T-helper 2 cell treated with Interferon-gamma antibody and Interleukin-4, amounts not matched to agents 100 ng/mL and 5 ng/mL, for 36 hours (primary cell): ENCODE results near the gene GTPBP4. TPM values are rescaled to one million over a fixed set of nuclear protein-coding genes. Genes with fewer than 3 reads are reported as not detected.
"Not testable (repeated sequence)": the region's sequence is repeated elsewhere in the genome, so short reads cannot be mapped to it uniquely, and the experiment has no call there.

ENCODE experiments used
- intact Hi-C: fragments of 100-400 bp; cut with micrococcal nuclease; formaldehyde crosslinking; loops from one replicate; pipeline ENCODE4 v1.15.1; 2023
- total RNA-seq: library from RNA; stranded (reverse); gene quantifications from 2 replicates; pipeline ENCODE4 v1.2.3, GENCODE V29; 2022

The GTPBP4 gene
- total RNA-seq, 1 donor from 2014 or later, result 75.6 TPM

DNA sequence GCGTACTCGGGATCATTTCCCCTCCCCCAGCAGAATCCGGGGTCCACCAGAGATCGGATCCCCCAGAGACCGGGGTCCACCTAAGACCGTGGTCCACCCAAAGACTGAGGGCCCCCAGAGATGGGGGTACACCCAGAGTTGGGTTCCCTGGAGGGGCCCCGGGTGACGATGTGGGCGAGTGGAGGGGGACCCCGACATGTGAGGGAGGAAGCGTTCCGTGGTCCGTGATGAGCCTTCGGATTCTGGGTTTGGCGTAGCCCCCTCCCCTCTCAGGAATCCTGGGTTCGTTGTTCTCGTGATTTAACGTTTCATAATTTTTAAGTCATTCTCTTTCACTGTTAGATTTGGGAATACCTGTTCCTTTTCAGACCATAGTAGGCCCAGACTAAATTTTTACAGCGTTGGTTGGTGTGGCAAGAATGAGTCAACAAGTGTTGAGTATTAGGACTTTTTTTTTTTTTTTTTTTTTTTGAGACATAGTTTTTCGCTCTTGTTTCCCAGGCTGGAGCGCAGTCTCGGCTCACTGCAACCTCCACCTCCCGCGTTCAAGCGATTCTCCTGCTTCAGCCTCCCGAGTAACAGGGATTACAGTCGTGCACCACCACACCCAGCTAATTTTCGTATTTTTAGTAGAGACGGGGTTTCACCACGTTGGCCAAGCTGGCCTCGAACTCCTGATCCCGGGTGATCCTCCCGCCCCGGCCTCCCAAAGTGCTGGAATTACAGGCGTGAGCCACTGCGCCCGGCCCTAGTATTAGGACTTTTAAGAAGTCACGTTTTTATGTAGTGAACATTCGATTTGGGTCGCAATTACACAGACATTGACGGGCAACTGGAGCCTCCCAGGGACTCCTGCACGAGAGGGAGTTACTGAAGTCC is 672 bp downstream of the GTPBP4 start:
- intact Hi-C loops, result loop anchor here (1.0 to 5.0 kb wide), 4 partner anchors 58 to 852 kb away; partner anchors contain the start of genes IDI1, LARP4B, WDR37 and ZMYND11

GRCh38 chr10:990808-991207 is 2.6 kb downstream of the GTPBP4 start:
- intact Hi-C loops, result no loop called here

GRCh38 chr10:992467-992866 is 4.2 kb downstream of the GTPBP4 start:
- intact Hi-C loops, result no loop called here

GRCh38 chr10:992871-993270 is 4.6 kb downstream of the GTPBP4 start:
- intact Hi-C loops, result no loop called here

- intact Hi-C loops, result no loop called here
These were observed 6.8 kb downstream of the GTPBP4 start for GRCh38 chr10:994836-995558.

GRCh38 chr10:995559-995926 is 7.3 kb downstream of the GTPBP4 start:
- intact Hi-C loops, result no loop called here

- intact Hi-C loops, result no loop called here
These were observed 7.8 kb downstream of the GTPBP4 start for GRCh38 chr10:996031-996430.

GRCh38 chr10:997266-998022 is 9.2 kb downstream of the GTPBP4 start:
- intact Hi-C loops, result no loop called here

GRCh38 chr10:1002425-1003006 is 14.3 kb downstream of the GTPBP4 start:
- intact Hi-C loops, result no loop called here

GRCh38 chr10:1003884-1004670 is 15.8 kb downstream of the GTPBP4 start:
- intact Hi-C loops, result no loop called here

GRCh38 chr10:1006573-1006972 is 18.3 kb downstream of the GTPBP4 start:
- intact Hi-C loops, result no loop called here

- intact Hi-C loops, result no loop called here
These were observed 19.3 kb downstream of the GTPBP4 start for GRCh38 chr10:1007583-1007982.

DNA sequence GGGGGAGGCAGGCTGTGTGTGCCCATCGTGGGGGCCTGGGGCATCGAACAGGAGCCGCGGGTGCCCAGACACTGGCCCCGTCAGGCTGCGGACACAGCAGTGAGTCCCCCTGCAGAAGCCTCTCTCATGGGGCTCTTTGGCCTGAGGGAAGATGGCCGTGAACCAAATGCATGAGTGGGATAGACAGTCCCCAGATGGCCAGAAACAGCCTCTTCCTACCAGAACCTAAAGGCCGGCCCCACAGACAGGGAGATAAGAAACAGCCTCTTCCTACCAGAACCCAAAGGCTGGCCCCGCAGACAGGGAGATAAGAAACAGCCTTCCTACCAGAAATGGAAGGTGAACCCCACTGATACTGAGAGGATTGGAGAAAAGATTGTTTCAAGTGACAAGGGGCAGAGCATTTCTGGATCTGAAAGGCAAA is 20.8 kb downstream of the GTPBP4 start:
- intact Hi-C loops, result no loop called here

DNA sequence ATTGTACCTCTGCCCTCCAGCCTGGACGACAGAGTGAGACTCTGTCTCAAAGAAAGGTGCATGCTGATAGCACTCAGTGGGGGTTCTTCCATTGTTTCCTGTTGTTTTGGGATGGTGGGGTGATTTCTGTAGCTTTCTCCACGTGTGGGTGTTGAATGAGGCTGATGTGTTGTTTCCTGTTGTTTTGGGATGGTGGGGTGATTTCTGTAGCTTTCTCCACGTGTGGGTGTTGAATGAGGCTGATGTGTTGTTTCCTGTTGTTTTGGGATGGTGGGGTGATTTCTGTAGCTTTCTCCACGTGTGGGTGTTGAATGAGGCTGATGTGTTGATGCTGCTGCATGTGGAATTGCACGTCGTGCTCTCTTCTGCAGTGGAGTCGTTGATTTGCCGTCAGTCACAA is 21.7 kb downstream of the GTPBP4 start:
- intact Hi-C loops, result not testable (repeated sequence)

- intact Hi-C loops, result no loop called here
These were observed 22.5 kb downstream of the GTPBP4 start for GRCh38 chr10:1010703-1011102.

DNA sequence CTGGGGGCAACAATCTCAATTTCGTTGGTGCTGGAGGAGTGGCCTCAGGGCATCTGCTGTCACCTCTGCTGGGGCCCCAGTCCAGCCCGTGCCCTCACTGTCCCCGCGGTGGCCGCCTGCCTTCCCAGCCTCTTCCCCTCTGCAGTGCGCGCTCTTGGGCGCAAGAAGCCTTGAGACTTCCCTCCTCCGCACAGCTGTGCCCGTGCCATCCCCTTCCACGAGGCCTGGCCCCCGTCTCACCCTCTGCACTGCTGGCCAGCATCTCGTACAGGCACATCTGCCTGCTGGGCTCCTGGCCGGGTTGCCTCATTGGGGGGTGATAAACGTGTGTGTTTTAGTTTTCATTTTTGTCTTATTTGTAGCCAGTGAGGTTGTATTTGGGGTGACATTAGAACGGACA is 23.5 kb downstream of the GTPBP4 start:
- intact Hi-C loops, result no loop called here

DNA sequence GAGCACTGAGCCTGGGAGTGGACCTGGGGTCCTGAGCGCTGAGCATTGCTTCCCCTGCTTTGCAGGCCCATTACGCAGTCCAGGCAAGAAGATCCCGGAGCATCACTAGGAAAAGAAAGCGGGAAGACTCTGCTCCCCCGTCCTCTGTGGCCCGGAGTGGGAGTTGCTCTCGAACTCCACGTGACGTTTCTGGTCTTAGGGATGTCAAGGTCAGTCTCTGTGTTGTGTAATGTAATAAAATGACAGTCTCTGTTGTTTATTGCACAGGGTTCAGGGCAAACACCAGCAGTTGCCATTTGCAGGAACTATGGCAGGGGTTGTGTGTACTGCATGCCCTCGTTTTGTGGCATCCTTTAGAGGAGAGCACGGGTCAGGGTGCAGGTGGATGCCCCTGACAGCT is 27.5 kb downstream of the GTPBP4 start:
- intact Hi-C loops, result no loop called here

DNA sequence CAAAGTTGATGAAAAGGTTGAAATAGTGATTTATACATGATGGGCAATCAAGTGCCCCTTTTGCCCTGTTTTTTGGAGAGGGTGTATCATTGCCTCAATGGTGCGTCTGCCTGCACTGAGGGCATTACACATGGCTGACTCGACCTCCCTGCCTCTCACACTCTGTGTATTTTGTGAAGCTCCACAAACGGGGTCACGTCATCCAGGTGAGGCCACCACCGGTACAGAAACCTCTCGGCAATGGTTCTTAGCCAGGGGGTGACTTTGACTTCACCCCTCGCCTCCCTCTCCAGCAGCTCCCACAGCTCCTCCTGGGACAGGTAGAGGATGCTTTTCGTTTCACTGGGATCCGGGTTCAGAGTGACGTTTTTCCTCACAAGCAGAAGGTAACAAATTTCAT is 31.1 kb downstream of the GTPBP4 start:
- intact Hi-C loops, result no loop called here

DNA sequence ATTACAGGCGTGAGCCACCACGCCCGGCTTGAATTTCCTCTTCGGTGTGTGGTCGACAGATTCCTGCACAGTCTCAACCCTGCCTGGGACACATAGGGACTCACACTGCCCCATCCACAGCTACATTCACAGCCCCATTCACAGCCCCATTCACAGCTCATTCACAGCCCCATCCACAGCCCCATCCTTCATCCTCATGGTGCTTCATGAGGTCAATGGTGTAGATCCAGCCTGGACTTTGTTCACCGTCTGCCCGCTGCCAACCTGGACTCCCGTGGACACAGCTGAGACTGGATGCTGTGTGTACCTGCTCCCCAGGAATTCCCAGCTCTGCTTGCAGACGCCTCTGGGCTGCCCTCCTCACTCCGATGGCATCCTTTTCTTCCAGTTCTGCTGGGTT is 32.2 kb downstream of the GTPBP4 start:
- intact Hi-C loops, result no loop called here

DNA sequence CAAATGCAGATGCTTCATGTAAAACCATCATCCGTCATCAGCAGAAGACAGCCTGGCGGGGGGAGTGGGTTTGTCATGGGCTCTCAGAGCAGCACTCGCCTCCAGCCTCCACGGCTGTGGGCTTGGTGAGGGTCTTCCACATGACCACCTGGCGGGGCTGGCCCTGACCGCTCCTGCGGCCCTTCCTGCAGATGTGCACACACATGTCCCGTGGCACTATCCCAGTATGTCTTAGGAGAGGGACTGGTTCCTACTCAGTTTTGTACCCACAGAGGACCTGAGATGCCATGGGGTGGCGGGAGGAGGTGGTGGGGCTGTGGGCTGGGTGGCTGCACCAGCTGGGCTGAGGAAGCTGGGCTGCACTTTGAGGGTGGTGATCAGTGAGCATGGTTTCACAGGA is 32.7 kb downstream of the GTPBP4 start:
- intact Hi-C loops, result no loop called here

DNA sequence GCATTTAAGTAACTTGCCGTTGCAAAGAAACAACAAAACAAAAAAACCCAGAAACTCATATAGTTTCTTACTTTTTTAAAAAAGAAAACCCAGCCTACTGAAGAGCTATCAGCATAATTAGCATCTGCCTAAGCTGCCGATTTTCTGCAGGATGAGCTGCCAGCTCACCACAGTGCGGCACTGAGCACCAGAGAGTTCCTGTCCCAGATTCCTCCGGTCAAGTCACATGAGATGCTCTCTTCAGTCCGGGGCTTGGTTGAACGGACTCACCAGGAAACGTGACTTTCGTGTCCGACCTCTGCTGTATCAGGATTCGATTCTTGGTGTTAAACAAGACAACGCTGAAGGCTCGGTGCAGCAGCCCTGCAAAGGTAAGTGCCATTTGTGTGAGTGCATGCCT is 34.2 kb downstream of the GTPBP4 start:
- intact Hi-C loops, result no loop called here
